Middle frontal gyrus (tissue), 1 donor: Measurements from ENCODE around the gene BHMT2.

Experiments used
- DNase-seq: peaks from one replicate; pipeline ENCODE4 v3.0.0-alpha.2; 2015; ENCODE audit warnings: low spot score; ENCODE audit errors: extremely low spot score

Gene BHMT2

DNA sequence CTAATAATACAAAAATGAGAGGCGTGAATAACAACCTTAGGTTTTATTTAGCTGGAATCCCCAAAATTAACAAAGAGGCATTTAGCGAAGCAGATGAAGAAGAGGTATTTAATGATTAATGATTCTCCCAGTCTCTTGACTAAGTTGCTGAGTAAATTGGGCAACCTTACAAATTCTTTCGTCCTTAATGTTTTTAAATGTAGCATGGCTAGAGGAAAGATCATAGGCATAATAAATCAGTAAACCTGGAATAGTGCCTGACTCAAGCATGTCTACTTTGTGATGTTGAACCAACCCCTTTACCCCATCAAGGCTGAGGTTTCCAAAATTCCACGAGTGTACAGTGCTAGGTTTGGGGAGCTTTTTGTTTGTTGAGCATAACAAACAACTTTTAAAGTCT is 49.9 kb downstream of the BHMT2 start:
- DNase-seq = no peak

GRCh38 chr5:79120221-79120620 is 50.7 kb downstream of the BHMT2 start:
- DNase-seq = no peak

DNA sequence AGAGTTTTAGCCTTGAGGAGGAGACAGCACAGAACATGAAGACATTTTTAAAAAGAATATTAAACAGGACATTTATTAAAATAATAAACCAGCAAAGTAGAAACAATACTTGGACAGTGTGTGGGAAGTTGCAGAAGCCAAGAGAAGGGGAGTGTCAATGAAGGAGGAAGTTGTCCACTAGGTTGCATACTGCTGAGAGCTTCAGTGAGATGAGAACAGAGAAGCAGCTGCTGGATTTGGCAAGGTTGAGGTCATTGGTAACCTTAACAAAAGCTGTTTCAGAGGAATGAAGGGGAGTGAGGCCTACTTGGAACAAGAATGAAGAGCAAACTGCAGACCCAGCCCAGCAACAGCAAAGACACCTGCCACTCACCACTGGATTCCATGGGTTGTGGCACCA is 53.4 kb downstream of the BHMT2 start:
- DNase-seq = no peak

- no peak for DNase-seq
These were observed 55.0 kb downstream of the BHMT2 start for GRCh38 chr5:79124607-79125006.

- no peak for DNase-seq
These were observed 61.2 kb downstream of the BHMT2 start for GRCh38 chr5:79130781-79131180.

GRCh38 chr5:79133121-79133656 is 63.6 kb downstream of the BHMT2 start:
- DNase-seq = peak; percentile 32

- peak; percentile 38 for DNase-seq
These were observed 64.3 kb downstream of the BHMT2 start for GRCh38 chr5:79133657-79134451.

- DNase-seq = no peak
These were observed 66.4 kb downstream of the BHMT2 start for GRCh38 chr5:79135790-79136553.

GRCh38 chr5:79136618-79137017 is 67.1 kb downstream of the BHMT2 start:
- no peak for DNase-seq
